ENCODE measurements around the gene ZNF90. TPM values are rescaled to one million over a fixed set of nuclear protein-coding genes. Genes with fewer than 3 reads are reported as not detected.
"Not testable (repeated sequence)": the region's sequence is repeated elsewhere in the genome, so short reads cannot be mapped to it uniquely, and the experiment has no call there.

ZNF90 gene
- total RNA-seq, 1 experiment from 2014 or later: not detected

GRCh38 chr19:20107301-20107700 lies 29.5 kb downstream of the ZNF90 start (continued):
- no peak for TF ChIP-seq CTCF (IDR thresholded peaks at IDR 0.05 in 2 of 3, conservative IDR thresholded peaks at IDR 0.05 in 1 of 3; ENCODE audit: borderline replicate concordance in 1 of 3, insufficient read depth in 1 of 3, low read depth in 2 of 3, low read length in 2 of 3)
- TF ChIP-seq SRF (IDR thresholded peaks at IDR 0.05; ENCODE audit: low read depth): no peak
- TF ChIP-seq EZH2 (IDR thresholded peaks at IDR 0.05): no peak
- no peak for TF ChIP-seq TCF7L2 (IDR thresholded peaks at IDR 0.05; ENCODE audit: borderline replicate concordance, extremely low read depth, insufficient read depth, insufficient read length)
- TF ChIP-seq JUND (IDR thresholded peaks at IDR 0.05): no peak
- TF ChIP-seq RAD21 (IDR thresholded peaks at IDR 0.05; ENCODE audit: low read depth): no peak

GRCh38 chr19:20118064-20118839 lies 40.5 kb downstream of the ZNF90 start:
- peak; percentile 83 for TF ChIP-seq ZNF274 (IDR thresholded peaks at IDR 0.05; ENCODE audit: low read depth, low read length)
- intact Hi-C loops (cut with micrococcal nuclease); H3K27me3 ChIP-seq (ENCODE audit: insufficient read depth, low read length); H3K36me3 ChIP-seq (ENCODE audit: control insufficient read depth in 1 of 2, insufficient read depth in 2 of 2, low read length in 2 of 2); H3K79me2 ChIP-seq (ENCODE audit: insufficient read depth, low read length); H3K4me3 ChIP-seq (replicated peaks in 1 of 2; ENCODE audit: low read depth in 1 of 2, low read length in 2 of 2); H2AFZ ChIP-seq (ENCODE audit: low read depth, low read length, poor library complexity, severe bottlenecking); POLR2A ChIA-PET; BruUV-seq (replicated peaks); H3K9ac ChIP-seq (ENCODE audit: low read length); H3K4me1 ChIP-seq (ENCODE audit: control insufficient read depth in 1 of 2, insufficient read depth in 2 of 2, low read length in 2 of 2); CTCF ChIA-PET; ATAC-seq; H3K27ac ChIP-seq (ENCODE audit: low read depth, low read length); H4K20me1 ChIP-seq (ENCODE audit: insufficient read depth); RAD21 ChIA-PET (ENCODE audit: low non-redundant PET in 1 of 2, low total read pairs in 2 of 2, uncharacterized antibody in 2 of 2, unreplicated experiment in 2 of 2); H3K4me2 ChIP-seq (ENCODE audit: low read length); DNase-seq (ENCODE audit: low read depth, low spot score); H3K9me2 ChIP-seq (ENCODE audit: insufficient read depth): not testable (repeated sequence)
- peaks cover 29 to 35% of the 10 kb centered on the region in 2 experiments; a peak in 2 of 4 replicates for H3K9me3 ChIP-seq (ENCODE audit: control insufficient read depth in 1 of 2, insufficient read depth in 1 of 2, low read depth in 1 of 2, low read length in 2 of 2)

Data from HCT116 (cell line).